Sigmoid colon (tissue), 4 donors: ENCODE measurements around the gene TRIM37.

Experiments used
- EP300 ChIP-seq, 4 donors: sonication (generic); formaldehyde crosslinking; IDR thresholded peaks; one replicate each; pipeline ENCODE4 v1.6.1; 2017; ENCODE audit warnings: antibody characterized with exemption in 4 of 4
- POLR2A ChIP-seq, 2 donors: fragments of 450-650 bp; IDR thresholded peaks; one replicate each; pipeline ENCODE4 v1.6.1; 2016; ENCODE audit warnings: antibody characterized with exemption in 2 of 2, mild to moderate bottlenecking in 2 of 2, moderate library complexity in 2 of 2
- POLR2AphosphoS5 ChIP-seq, 4 donors: sonication (generic); formaldehyde crosslinking; IDR thresholded peaks; one replicate each; pipeline ENCODE4 v1.6.1; 2017; ENCODE audit warnings: antibody characterized with exemption in 4 of 4
- TF ChIP-seq, protein P1 (sequence below), 4 experiments: fragments of 450-650 bp in 3 of 4; fragments of 200-600 bp in 1 of 4; IDR thresholded peaks; one replicate each; pipeline ENCODE4 v1.5.1; 2016 to 2019; ENCODE audit warnings: antibody characterized with exemption in 4 of 4, mild to moderate bottlenecking in 3 of 4, moderate library complexity in 2 of 4

DNA sequence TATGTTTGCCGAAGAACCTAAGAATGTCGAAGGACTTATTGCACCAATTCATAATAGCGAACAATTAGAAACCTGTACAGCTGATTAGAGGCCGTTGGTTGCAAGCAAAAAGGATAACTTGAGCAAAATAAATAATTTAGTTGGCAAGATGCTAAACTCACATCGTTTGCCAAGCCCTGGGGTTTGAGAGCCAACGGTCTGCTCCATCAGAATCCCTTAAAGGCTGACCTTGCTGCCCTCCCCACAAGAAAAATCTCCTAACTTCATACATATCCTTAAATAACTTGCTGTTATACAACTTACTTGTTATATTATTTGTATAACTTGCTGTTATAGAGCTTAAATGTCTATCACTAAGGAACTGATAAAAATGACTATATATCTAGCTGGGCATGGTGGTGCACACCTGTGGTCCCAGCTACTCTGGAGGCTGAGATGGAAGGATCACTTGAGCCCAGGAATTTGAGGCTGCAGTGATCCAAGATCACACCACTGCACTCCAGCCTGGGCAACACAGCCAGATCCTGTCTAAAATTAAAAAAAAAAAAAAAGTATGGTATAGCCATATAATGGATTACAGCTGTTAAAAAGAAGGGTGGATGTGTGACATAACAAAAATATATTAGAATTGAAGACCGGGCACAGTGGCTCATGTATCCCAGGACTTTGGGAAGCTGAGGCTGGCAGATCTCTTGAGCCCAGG is 1.9 kb upstream of the TRIM37 start:
- TF ChIP-seq, protein P1, sequence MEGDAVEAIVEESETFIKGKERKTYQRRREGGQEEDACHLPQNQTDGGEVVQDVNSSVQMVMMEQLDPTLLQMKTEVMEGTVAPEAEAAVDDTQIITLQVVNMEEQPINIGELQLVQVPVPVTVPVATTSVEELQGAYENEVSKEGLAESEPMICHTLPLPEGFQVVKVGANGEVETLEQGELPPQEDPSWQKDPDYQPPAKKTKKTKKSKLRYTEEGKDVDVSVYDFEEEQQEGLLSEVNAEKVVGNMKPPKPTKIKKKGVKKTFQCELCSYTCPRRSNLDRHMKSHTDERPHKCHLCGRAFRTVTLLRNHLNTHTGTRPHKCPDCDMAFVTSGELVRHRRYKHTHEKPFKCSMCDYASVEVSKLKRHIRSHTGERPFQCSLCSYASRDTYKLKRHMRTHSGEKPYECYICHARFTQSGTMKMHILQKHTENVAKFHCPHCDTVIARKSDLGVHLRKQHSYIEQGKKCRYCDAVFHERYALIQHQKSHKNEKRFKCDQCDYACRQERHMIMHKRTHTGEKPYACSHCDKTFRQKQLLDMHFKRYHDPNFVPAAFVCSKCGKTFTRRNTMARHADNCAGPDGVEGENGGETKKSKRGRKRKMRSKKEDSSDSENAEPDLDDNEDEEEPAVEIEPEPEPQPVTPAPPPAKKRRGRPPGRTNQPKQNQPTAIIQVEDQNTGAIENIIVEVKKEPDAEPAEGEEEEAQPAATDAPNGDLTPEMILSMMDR (IDR thresholded peaks at IDR 0.05) = no peak
- no peak for TF ChIP-seq POLR2AphosphoS5 (IDR thresholded peaks at IDR 0.05)
- TF ChIP-seq EP300 (IDR thresholded peaks at IDR 0.05) = no peak
- TF ChIP-seq POLR2A (IDR thresholded peaks at IDR 0.05) = no peak
